CD1c-positive myeloid dendritic cell (primary cell): ENCODE results near the gene ATP8A2.

Experiments
- DNase-seq: peaks from one replicate; pipeline ENCODE4 v3.0.0-alpha.2; 2016; ENCODE audit errors: extremely low spot score

ATP8A2 gene

DNA sequence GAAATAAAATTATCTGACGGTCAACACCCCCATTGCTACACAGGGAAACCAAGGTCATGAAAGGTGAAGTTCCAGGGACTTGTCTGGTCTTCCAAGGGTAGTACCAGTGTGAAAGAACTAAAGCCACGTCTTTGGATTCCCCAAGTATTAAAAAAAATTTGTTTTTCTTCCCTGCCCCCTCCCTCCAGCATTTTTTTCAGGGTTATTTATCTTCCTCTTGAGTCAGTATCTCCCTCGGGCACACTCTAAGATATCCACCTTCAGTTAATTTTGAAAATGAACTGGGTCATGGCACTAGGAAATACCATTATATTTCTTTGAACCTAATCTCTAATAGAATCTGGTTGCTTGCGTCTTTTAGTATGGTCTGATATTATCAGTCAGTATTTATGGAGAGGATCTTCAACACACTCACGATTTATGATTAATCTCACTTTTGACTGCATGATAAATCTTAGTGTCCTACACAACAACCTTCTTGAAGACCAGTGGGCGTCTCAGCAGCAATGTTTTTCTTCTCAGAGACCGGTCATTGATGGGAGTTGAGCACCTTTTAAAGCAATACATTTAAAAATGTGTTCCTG, 9.1 kb downstream of the ATP8A2 start:
- no peak for DNase-seq

DNA sequence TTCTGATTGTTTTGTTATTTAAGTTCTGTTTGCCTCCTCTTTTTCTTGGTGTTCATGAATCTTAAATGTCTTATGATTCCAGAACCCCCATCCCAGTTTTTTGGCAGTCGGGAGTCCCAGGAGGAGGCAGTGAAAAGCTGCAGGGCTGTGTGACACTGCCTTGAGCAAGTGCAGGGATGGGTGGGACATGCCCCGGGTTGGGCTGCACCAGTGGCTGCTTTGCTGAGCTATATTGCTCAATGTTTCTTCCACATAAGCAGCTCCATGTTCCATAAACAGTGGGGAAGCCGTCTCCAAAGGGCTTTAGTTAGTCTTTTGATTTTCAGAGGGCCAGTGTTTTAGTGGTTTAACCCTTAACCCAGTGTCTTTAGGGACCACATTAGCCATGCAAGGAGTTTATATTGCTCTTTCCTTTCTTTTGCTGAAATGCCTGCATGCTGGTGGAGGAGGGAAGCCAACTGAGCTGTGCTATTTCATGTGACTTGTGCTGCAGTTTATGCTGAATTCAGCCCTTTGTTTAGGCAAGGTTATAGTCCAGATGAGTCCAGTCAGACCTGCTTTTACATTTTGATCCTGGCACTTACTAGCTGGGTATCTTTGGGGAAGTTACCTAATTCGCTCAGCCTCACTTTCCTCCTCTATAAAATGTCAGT, 13.1 kb downstream of the ATP8A2 start:
- no peak for DNase-seq

DNA sequence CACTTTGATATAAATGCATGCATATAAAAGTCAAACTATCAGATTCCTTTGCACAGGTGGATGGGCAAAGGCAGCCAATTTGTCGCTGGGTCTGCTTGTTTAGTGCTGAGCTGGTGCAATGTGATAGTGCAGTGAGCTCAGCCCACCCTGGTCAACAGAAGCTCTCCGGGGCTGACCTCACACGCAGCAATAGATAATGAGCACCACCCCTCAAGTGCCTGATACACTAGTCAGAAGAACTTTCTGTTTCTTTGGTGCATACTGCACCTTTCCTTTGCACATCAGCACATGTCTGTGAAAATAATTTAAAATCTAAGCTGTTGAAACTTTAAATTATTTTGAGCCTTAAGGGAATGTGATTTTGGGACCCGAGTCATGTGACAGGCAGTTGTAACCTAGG, 20.2 kb downstream of the ATP8A2 start:
- no peak for DNase-seq

DNA sequence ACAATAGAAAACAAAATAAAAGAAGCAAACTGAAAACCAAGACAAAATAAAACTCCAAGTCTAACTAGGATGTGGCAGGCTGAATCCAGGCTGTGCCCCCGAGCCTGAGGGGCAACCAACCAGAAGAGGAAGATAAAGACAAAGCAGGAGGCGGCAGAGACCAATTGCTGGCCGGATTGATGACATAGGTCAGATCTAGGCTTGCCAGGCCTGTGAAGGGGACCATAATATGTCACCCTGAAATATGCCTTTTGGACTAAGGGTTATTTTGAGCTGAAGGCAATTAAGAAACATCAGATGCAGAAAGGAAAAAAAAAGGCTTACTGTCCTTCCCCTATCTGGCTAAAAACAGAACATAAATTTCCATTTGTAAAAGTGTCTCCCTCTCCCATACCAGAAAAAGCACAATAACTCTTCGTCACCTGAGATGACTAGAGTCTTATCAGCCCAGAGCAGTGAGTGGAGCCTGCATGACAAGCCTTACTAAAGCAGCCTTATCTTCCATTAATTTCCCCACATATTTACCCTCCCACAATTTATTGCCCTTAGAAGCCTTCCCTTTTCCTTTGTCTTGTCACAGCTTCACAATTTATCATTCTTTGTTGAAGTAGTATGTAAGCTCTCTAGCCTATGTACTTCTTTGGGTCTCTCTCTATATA, 22.8 kb downstream of the ATP8A2 start:
- DNase-seq = no peak

DNA sequence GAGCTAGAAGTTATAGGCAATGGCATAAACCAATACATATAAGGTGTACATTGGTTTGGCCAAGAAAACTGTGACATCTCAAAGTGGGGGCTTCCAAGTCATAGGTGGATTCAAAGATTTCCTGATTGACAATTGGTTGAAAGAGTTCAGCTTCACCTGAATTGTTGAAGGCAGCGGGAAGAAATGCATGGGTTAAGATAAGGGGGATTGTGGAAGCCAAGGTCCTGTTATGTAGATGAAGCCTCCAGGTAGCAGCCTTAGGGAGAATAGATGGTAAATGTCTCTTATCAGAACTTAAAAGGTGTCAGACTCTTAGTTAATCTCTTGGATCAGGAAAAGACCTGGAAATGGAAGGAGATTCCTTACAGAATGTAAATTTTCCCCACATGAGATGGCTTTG, 26.0 kb downstream of the ATP8A2 start:
- DNase-seq = no peak

DNA sequence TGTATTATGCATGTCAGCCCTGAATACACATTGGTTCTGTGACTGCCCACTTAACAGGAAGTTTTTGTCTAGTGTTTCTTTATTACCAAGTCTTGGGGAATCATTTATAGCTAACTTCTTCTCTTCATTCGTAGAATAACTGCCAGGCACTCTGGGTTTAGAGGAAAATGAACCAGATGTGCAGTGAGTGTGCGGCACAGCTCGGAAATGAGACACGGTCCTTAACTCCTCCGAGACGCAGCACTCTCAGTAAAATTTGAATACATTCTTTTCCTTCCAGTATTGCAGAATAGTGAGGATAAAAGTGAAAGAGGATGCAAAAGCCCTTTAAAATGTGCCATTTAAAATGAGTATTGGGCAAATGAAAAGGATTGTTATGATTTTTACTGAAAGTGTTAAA, 29.2 kb downstream of the ATP8A2 start:
- DNase-seq = no peak

DNA sequence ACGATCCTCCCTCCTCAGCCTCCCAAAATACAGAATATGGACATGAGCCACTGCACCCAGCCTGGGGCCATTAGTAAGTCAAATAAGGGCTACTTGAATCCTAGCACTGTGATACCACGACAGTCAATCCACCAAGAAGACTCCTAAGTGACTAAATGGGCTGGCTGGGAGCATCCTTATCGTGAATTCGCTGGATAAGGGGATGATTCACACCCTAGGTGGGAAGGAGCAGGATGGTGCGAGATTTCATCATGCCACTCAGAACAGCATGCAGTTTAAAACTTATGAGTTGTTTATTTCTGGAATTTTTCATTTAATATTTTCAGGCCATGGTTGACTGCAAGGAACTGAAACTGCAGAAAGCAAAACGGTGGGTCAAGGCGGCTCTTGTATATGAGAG, 30.2 kb downstream of the ATP8A2 start:
- DNase-seq = no peak

DNA sequence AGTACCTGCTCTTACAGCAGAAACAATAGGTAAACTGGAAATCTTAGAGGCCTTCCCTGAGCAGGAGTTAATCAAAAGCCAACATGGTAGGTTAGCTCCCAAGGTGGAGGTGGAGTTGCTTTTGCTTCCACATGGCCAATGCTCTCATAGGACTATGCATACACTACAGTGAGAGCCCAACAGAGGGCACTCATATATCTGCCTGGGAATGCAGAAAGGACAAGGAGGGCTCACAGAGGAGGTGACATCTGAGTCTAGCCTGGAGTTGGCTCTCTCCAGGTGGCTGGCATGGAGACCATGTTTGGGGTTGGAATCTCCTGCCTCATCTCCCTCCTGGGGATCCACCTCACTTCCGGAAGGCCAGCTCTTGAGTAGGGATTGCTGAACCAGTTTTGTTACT, 34.6 kb downstream of the ATP8A2 start:
- DNase-seq = no peak

DNA sequence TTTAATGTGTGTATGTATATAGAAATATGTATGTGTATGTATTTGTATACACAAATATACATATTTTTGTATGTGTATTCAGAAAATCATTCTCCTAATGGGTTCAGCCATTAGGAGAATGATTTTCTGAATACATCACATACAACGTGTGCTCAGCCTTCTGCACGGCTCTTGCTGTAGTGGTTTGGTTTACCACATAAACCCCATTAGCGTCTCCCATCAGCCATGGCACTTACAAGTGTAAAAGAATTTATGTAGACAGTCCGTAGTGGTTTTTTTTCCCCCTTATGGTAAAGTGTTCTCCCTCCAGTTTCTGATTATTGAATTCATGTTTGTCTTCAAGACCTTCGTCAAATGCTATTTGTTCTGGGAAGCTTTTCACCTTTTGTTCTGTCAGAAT, 38.2 kb downstream of the ATP8A2 start:
- DNase-seq = no peak

DNA sequence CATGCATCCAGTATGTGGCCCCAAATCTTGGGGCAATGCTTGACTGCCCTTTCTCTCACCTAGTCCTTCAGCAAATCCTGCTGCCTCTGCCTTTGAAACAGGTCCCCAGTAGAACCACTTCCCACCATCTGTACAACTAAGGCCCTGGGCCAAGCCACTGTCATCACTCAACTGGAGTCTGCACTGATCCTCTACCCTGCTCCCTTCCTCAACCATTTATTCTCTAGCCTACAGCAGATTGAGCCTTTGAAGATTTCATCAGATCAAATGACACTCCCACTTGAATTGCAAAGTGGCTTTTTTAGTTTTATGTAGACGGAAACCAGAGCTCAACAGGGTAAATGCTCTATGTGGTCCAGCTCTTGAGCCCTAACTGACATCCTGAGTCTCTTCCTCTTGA, 43.5 kb downstream of the ATP8A2 start:
- DNase-seq = no peak

DNA sequence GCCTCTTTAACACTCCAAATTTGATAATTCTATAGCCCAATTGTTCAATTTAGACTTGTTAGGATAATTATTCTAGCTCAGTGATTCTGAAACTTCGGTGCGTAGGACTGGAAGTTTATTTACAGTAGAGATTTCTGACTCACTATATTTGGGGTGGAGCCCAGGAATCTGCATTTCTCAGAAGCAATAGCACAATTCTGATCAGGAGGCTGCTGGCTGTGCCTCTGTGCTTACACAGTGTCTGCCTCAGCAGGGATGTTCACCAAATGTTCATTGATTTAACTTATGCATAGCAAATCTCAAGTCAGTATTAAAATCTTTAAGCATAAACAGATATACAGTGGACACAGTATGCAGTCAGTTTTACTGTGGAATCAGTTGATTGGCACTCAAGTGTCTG, 45.8 kb downstream of the ATP8A2 start:
- no peak for DNase-seq

DNA sequence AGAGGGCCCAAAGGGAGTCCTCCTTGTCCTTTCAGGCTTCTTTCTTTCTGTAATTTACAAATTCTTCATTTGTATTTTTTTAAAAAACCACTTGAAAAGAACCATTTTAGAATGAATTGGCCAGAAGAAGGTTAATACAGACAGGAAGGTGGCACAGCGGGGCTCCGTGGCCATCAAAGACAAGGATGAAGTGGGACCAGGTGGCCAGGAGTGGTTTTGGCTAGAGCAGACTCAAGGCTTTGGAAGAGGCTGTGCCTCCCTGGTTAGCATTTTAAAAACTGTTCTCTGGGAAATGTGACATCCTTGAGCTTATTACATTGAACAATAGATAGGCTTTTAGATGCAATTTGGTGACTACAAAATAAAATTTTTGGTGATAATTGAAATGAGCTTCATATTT, 48.4 kb downstream of the ATP8A2 start:
- no peak for DNase-seq

DNA sequence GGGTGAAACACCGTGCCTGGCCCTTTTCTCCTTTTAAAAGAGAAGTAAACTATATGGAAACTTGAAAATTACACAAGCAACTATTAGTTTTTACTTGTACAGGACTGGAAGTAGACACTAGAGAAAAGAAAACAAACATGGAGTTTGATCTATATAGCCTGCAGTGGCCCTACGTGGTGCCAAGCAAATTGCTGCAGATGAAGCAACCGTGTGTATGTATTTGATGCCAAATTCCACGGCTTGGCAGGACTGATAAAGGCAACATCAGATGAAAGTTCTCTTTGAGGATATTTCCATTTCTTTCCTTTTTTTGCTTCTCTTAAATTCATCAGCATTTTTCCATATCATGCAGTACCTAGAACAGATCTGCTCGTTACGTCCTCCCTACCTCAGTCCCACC, 49.8 kb downstream of the ATP8A2 start:
- no peak for DNase-seq

DNA sequence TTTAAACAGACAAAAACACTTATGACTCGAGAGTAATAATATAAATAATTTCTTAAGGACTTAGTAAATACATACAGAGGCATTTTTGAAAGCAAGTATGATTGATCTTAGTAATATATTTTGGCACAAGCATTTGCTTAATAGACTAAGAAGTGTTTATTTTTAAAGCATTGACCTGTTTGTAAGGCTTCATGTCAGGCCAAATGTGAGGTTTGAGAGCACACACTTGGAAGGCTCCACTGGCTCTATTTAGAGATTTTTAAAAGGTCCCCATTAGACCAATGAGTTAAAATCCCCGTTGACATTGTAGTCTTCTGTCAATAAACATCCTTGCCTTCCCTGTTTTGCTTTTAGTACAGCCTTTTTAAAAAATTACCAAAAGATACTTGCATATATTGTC, 50.4 kb downstream of the ATP8A2 start:
- DNase-seq = no peak

DNA sequence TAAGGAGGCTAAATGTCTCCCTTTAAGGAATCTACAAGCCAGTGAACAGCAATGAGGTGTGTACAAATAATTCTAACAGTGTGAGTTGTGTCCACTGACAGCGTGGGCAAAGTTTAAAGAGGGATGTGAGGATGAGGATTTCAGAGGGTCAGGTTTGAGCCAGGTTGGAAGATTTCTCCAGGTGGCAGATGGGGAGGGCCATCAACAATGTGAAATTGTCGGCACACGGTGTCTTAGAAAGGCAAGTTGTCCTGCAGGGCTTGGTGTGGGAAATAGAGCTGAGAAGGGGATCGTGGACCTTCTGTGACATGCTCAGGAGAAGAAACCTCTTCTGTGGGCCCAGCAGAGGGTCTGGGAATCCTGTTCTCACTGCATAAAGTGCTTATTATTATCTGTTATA, 52.1 kb downstream of the ATP8A2 start:
- DNase-seq = no peak

DNA sequence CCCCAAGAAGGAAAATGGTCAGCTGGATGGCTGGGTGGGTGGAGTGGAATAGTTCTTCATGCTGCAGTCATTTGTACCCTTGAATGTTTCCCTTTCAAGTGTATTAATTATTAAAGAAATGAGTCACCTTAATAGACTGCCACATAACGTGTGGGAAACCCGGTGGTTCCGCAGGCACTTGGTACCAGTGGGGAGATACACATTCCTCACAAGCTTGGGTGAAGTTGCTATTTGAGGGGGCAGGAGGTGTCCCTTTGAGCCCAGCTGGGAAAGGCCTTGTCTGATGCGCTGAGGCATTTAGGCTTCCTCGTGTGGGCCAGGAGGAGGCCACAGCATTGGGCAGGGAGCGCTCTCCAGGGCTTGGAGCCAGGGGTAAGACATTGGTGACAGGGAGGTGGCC, 57.7 kb downstream of the ATP8A2 start:
- DNase-seq = no peak

DNA sequence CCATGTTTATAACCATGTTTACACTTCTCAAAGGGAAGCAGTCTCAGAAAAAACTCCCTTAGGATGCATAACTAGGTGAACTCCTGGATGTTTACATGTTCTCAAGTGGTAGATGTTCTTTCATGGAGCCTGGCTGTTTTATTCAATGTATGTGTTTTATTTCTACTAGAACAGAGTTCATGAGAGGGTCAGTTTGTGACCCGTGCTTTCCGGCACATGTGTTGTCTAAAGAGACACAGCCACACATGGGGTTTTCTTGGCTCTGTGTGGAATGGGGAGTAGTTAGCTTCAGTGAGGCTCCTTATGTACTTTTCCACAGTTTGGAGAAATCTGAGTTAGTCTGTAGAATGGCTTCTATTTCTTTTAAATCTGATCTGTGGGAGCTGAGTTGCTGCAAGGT, 60.9 kb downstream of the ATP8A2 start:
- no peak for DNase-seq

DNA sequence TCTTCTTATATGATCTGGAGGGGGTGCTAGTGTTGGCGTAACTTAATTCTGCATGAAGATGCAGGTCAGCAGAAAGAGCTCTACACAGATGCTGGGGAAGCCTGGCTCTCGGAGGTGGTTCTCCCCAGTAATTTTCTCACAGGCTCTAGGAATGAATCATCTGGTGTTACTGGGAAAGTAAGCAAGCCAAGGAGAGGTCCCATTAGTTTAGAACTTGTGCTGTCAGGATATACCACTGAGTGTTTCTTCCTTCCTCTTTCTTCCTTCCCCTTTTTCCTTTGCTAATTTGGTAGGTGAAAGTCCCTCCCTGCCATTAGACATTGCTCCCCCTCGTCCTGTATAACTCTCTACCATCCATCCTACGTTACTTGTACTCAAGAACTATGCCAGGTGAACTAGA, 68.3 kb downstream of the ATP8A2 start:
- no peak for DNase-seq

DNA sequence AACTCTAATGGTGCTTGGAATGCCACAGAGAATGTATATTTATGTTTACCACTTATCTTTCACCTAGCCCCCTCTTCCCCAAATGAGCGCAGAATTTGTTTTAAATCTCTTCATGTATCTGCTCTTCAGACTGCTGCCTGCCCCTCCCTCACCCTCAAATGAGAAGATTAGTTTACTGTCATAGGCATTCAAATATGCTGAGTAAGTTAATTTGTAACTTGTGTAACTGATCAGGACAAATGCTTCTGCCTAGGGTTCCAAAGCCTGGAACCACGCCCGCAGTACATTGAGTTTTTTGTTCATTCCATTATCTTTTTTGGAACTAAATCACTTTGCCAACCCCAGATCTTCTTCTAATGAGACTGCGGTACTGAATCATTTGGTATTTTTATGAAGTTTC, 74.5 kb downstream of the ATP8A2 start:
- no peak for DNase-seq

DNA sequence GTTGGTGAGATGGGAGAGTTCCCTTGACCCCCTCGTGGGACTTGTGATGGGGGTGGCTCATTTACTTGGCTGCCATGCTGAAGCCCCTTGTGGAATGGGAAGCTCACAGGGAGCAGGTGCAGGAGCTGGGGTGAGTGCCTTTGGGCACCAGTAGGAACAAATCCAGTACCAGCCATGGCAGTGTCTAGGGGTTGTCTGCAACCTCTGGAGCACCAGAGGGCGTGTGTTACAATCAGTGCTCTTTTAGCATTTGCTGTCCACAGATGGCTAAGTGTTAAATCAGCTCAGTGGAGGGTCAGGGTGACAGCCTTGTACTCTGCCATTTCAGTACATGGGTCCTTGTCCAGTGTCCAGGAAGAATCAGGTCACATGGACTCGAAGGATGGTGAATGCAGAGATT, 75.6 kb downstream of the ATP8A2 start:
- DNase-seq = no peak

DNA sequence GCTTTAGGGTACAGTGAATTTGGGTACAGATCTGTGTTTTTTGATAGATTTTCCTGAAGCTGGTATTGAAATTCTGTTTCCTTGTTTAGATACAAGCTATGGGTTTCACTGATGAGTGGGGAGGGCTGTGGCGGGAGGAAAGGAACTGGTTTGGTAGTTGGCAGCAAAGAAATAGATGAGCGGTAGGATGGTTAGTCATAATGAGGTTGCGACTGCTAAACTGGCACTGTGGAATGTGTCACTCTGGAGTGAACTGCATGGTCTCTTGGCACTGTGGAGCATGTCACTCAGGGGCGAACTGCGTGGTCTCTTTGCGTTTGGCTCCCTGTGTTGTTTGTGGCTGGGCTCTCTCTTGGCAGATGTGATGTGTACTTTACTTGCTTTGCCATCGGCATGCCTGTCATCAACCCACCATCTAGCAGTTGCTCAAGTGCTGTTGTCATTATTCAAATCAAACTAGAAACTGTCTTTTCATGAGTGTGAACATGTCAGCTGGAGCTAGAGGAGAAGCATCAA, 82.1 kb downstream of the ATP8A2 start:
- DNase-seq = no peak

DNA sequence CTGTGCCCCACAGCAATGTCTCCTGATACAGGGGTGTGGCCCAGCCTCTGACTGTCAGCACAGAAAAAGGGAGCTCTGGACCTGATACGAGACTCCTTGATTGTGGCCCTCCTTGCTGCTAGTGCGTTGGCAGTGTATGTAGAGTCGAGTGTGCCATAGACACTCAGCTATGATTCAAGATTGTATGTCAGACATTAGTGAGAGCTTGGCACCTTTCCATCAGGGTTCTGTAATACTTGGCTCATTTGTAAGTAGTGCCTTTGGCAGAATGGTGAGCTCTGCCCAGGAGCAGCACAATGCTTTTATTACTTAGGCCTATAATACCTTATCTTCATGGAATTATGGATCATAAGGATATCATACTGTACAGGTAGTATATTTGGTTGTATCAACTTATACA, 83.4 kb downstream of the ATP8A2 start:
- no peak for DNase-seq

DNA sequence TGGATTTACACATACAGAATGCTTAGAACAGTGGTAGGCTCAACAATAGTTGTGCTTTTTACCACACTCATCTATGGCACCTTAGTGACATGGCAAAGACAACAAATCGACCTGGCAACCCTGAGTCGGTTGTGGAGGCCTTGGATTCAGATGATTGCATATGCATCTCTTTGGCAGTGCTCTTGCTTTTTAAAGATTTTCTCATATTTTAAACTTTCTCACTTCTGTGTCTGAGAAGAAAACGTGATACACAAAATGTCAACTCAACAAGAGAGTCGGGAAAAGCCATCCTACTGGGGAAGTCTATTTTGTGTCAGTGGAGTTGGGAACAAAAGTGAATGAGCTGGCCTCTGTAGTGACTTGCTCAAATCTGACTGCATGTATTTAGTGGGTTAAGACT, 85.8 kb downstream of the ATP8A2 start:
- no peak for DNase-seq
